HepG2 (cell line): Measurements from ENCODE around the gene BLOC1S2. TPM values are rescaled to one million over a fixed set of nuclear protein-coding genes. Genes with fewer than 3 reads are reported as not detected.
A peak's percentile ranks its signal among the peaks of the same experiment; 100 is the strongest.

Experiments
- ATAC-seq: fragments of 200-7000 bp; cut with Tn5 transposase; 3 replicates; pipeline ENCODE4 v1.9.1; 2020; ENCODE audit warnings: mild to moderate bottlenecking, moderate library complexity
- BruUV-seq: library from RNA; stranded (reverse); fragments of 400-500 nt; replicated peaks from 2 replicates; lab custom pipeline; 2021; lab: Mats Ljungman, UMichigan
- CTCF ChIA-PET: fragments of 300-600 bp; formaldehyde crosslinking; extraction: SDS; loops from one replicate; lab custom pipeline; 2021; ENCODE audit warnings: low total read pairs, inconsistent platforms, low intra/inter-chr PET ratio; lab: Yijun Ruan, JAX
- POLR2A ChIA-PET: fragments of 350-600 bp; sonication (Branson Sonifier 250); formaldehyde crosslinking; loops from one replicate; lab custom pipeline; 2020; ENCODE audit warnings: antibody characterized with exemption, inconsistent platforms; lab: Yijun Ruan, JAX
- DNase-seq: peaks from one replicate; pipeline ENCODE4 v3.0.0-alpha.2; 2015; ENCODE audit warnings: low spot score
- FAIRE-seq: peaks from 3 replicates; lab custom pipeline; 2011; peaks lifted over from hg19 to GRCh38; lab: Jason Lieb, UNC
- H2AFZ ChIP-seq: one replicate; pipeline ENCODE4 v1.6.1; 2011; ENCODE audit warnings: low read length, inconsistent platforms
- H3K27ac ChIP-seq: fragments of 300-600 bp; 3 replicates; pipeline ENCODE4 v1.8.0; 2011; ENCODE audit warnings: mixed run types, mild to moderate bottlenecking, mixed read lengths, low read length, inconsistent platforms; ENCODE audit not compliant: insufficient read depth; ENCODE audit errors: extremely low read length
- H3K27me3 ChIP-seq, 2 experiments: fragments of 200-600 bp in 1 of 2; 2 replicates in 1 of 2; 3 replicates in 1 of 2; pipeline versions ENCODE4 v1.6.0 to v1.8.0; 2011; ENCODE audit warnings: low read length in 2 of 2, mild to moderate bottlenecking in 2 of 2, moderate library complexity in 2 of 2, inconsistent platforms in 1 of 2; ENCODE audit not compliant: insufficient read depth in 2 of 2, control insufficient read depth in 1 of 2
- H3K36me3 ChIP-seq, 2 experiments: fragments of 200-600 bp in 1 of 2; replicated peaks in 1 of 2; 2 replicates in 1 of 2; 3 replicates in 1 of 2; pipeline versions ENCODE4 v1.5.1 to v1.8.0; 2011; ENCODE audit warnings: low read length in 2 of 2, inconsistent platforms in 1 of 2; ENCODE audit not compliant: insufficient read depth in 2 of 2, control insufficient read depth in 1 of 2
- H3K4me1 ChIP-seq: 2 replicates; pipeline ENCODE4 v1.5.1; 2012; ENCODE audit warnings: low read length, inconsistent platforms; ENCODE audit not compliant: insufficient read depth
- H3K4me2 ChIP-seq: 2 replicates; pipeline ENCODE4 v1.6.0; 2011; ENCODE audit warnings: low read depth, low read length, inconsistent platforms
- H3K4me3 ChIP-seq, 3 experiments: fragments of 200-600 bp in 1 of 3; sonication (generic), shearing (Covaris generic) in 1 of 3; replicated peaks in 1 of 3; 2 replicates each; pipeline ENCODE4 v1.5.1; 2011 to 2016; ENCODE audit warnings: low read length in 3 of 3, inconsistent platforms in 2 of 3, low read depth in 2 of 3, mild to moderate bottlenecking in 2 of 3, control low read depth in 1 of 3, mixed read lengths in 1 of 3; ENCODE audit not compliant: insufficient read depth in 1 of 3
- H3K79me2 ChIP-seq: one replicate; pipeline ENCODE4 v1.6.1; 2011; ENCODE audit warnings: low read length, inconsistent platforms; ENCODE audit not compliant: insufficient read depth
- H3K9ac ChIP-seq: 2 replicates; pipeline ENCODE4 v1.6.0; 2011; ENCODE audit warnings: mild to moderate bottlenecking, low read depth, low read length, inconsistent platforms; ENCODE audit not compliant: insufficient read depth
- H3K9me3 ChIP-seq: 2 replicates; pipeline ENCODE4 v1.5.1; 2012; ENCODE audit warnings: mild to moderate bottlenecking, low read length
- H4K20me1 ChIP-seq: 2 replicates; pipeline ENCODE4 v1.6.0; 2011; ENCODE audit warnings: inconsistent platforms, mild to moderate bottlenecking, low read length, moderate library complexity; ENCODE audit not compliant: insufficient read depth
- AKAP8 ChIP-seq: sonication (generic); formaldehyde crosslinking; IDR thresholded peaks from 2 replicates; pipeline ENCODE4 v1.5.1; 2020; ENCODE audit warnings: mild to moderate bottlenecking, missing genetic modification reagents
- ARHGAP35 ChIP-seq: sonication (generic); formaldehyde crosslinking; IDR thresholded peaks from 2 replicates; pipeline ENCODE4 v1.9.0; 2022; ENCODE audit warnings: mild to moderate bottlenecking, inconsistent platforms, moderate library complexity, missing genetic modification reagents, borderline replicate concordance
- MIER2 ChIP-seq: IDR thresholded peaks from 2 replicates; pipeline ENCODE4 v1.6.1; 2016; ENCODE audit warnings: missing biosample characterization, missing genetic modification reagents
- MTF1 ChIP-seq: sonication (generic); formaldehyde crosslinking; IDR thresholded peaks from 2 replicates; pipeline ENCODE4 v1.5.0; 2020; ENCODE audit warnings: missing genetic modification reagents
- REST ChIP-seq, 2 experiments: IDR thresholded peaks; 2 replicates each; pipeline ENCODE4 v1.6.1; 2011 to 2012; ENCODE audit warnings: low read length in 2 of 2, borderline replicate concordance in 1 of 2, low read depth in 1 of 2, mild to moderate bottlenecking in 1 of 2, moderate library complexity in 1 of 2
- SOX6 ChIP-seq, 2 experiments: fragments of 450-650 bp in 1 of 2; sonication (generic) in 1 of 2; formaldehyde crosslinking in 1 of 2; IDR thresholded peaks; 2 replicates each; pipeline versions ENCODE4 v1.4.0 to v1.6.1; 2017 to 2020; ENCODE audit warnings: antibody characterized with exemption in 1 of 2, mild to moderate bottlenecking in 1 of 2, missing genetic modification reagents in 1 of 2
- ZNF331 ChIP-seq: sonication (generic); formaldehyde crosslinking; IDR thresholded peaks from 2 replicates; pipeline ENCODE4 v1.4.0; 2020; ENCODE audit warnings: missing genetic modification reagents
- WGBS: methylation state at CpG from one replicate; pipeline ENCODE4 v1.1.6; 2017; ENCODE audit warnings: low lambda C conversion rate; 5-methylcytosine and 5-hydroxymethylcytosine counted together
- in situ Hi-C: cut with HindIII; loops from 2 replicates; pipeline ENCODE4 v1.10.0; 2017; ENCODE audit warnings: low pct_unique_long_range_greater_than_20kb; ENCODE audit not compliant: extremely low pct_ligation_motif_present
- intact Hi-C: fragments of 100-400 bp; cut with micrococcal nuclease; formaldehyde crosslinking; loops from one replicate; pipeline ENCODE4 v1.10.0; 2022; ENCODE audit not compliant: unreplicated experiment
- polyA plus RNA-seq, 8 experiments: library from polyadenylated mRNA; depleted of rRNA in 3 of 8; stranded (reverse) in 7 of 8; unstranded in 1 of 8; fragments of >200 nt; fragmentation: Illumina TruSeq in 4 of 8; extraction: Trizol in 4 of 8; gene quantifications; 2 replicates each; pipeline versions ENCODE4 v1.2.1 to v1.2.3, GENCODE V29; 2011 to 2016; ENCODE audit warnings: low read depth in 4 of 8, missing spikeins in 1 of 8, mixed read lengths in 1 of 8; ENCODE audit not compliant: insufficient read depth in 1 of 8
- total RNA-seq, 5 experiments: library from RNA; depleted of rRNA; stranded (reverse); fragments of >200 nt; fragmentation: Illumina TruSeq; extraction: Trizol; gene quantifications; 2 replicates each; pipeline ENCODE4 v1.2.3, GENCODE V29; 2016; ENCODE audit warnings: low read depth in 1 of 5

The BLOC1S2 gene
- total and polyA plus RNA-seq, 2 of the 13 experiments (the other 11 are each of a cell fraction or from before 2014, with no cell fraction given): 22.3 to 64.4 TPM

DNA sequence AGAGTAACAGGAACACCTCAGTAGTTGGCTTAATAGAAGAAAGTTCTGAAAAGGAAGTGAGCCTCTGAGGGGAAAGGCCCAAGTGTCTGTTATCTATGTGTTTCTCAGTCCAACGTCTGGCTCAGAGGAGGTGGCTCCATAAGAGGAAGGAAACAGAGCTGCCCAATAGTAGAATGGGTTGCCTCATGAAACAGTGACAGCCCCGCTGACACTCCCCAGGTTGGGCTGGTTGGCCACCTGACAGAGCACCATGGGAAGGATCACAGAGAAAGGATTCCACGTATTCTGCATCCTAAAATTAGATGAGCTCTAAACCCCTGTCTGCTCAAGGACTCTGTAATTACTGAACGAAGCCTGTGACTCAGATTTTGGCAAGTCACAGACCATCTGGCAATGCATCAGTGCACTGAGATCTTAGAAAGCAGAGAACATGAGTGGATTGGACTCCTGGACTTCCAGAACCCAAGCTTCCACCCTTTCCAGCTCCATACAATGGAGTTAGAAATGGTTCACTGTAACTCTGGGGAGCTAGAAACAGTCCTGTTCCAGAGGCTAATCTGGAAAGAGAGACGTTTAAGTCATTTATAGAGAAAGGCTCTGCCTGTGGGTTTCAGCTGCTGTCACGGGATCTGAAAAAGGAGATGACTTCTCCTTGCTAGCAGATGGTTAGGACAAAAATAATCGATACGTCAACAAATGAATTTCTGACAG, 40.7 kb upstream of the BLOC1S2 start:
- WGBS: 5% methylated on average over 7 of the region's 8 CpGs
- H3K9ac ChIP-seq: no peak overlapping the region
- no peak overlapping the region for H3K4me3 ChIP-seq
- TF ChIP-seq ARHGAP35: no peak
- TF ChIP-seq SOX6 (IDR thresholded peaks at IDR 0.05): no peak
- 0 out of 2 replicates have a peak, but pooled peaks have one; percentile 9 for TF ChIP-seq SOX6 (CRISPR knock-in tag; IDR thresholded peaks at IDR 0.05)
- TF ChIP-seq MTF1 (CRISPR knock-in tag): no peak
- peaks cover 0 to 24% of the 10 kb centered on the region in 2 experiments; a peak in 4 of 5 replicates for H3K27me3 ChIP-seq
- no peaks in the 10 kb centered on the region for H3K36me3 ChIP-seq
- no TSS peak for BruUV-seq
- H3K4me2 ChIP-seq: no peak overlapping the region
- no peak overlapping the region for H2AFZ ChIP-seq
- intact Hi-C loops: no loop called here
- POLR2A ChIA-PET: no interaction called here
- H3K27ac ChIP-seq: no peak overlapping the region
- DNase-seq: no peak
- FAIRE-seq: no peak
- CTCF ChIA-PET: no interaction called here
- H3K4me1 ChIP-seq: peaks cover 22% of the 10 kb centered on the region
- ATAC-seq: no peak
- no peaks in the 10 kb centered on the region for H4K20me1 ChIP-seq
- no peaks in the 10 kb centered on the region for H3K9me3 ChIP-seq
- in situ Hi-C loops: loop anchor here (25.0 kb wide), 1 partner anchor 560 kb away; no protein-coding TSS in a partner anchor
- no peaks in the 10 kb centered on the region for H3K79me2 ChIP-seq

DNA sequence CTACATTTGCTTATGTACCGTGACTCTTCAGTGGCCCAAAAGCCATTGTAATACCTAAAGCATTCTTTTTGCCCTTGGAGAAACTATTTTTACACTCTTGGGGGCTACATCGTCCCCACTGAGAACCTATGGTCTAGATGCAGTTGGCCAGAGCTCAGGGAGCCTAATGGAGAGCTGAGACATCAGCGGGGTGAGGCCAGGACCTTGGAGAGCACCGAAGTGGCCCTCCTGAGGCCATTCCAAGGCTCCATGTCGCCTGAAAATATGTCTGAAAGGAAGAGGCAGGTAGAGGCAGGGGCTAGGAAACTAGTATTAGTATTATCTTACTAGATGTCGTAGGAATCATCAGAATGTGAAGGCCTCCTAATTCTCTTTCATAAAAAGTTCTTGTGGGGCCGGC, 38.7 kb upstream of the BLOC1S2 start:
- Histone ChIP-seq H3K27ac (no peak overlapping the region), H3K27me3 (peaks cover 0 to 10% of the 10 kb centered on the region in 2 experiments; a peak in 3 of 5 replicates), H3K4me3 (no peak overlapping the region), H2AFZ (no peak overlapping the region), H3K9me3 (no peaks in the 10 kb centered on the region), H3K36me3 (no peaks in the 10 kb centered on the region), H3K79me2 (no peaks in the 10 kb centered on the region), H3K4me2 (no peak overlapping the region), H4K20me1 (no peaks in the 10 kb centered on the region), H3K9ac (no peak overlapping the region), H3K4me1 (peaks cover 11% of the 10 kb centered on the region)
- FAIRE-seq: no peak
- in situ Hi-C loops (loop anchor here (25.0 kb wide), 1 partner anchor 562 kb away; no protein-coding TSS in a partner anchor), intact Hi-C loops (no loop called here)
- ChIA-PET POLR2A (no interaction called here), CTCF (no interaction called here)
- WGBS: 29% methylated on average over 7 of the region's 7 CpGs
- ATAC-seq: no peak
- DNase-seq: no peak
- BruUV-seq: no TSS peak
- TF ChIP-seq MIER2: peak; percentile 95
- peak; percentile 80 to 95 for TF ChIP-seq REST (IDR thresholded peaks at IDR 0.05; ENCODE audit: borderline replicate concordance in 1 of 2, low read depth in 1 of 2, low read length in 2 of 2)
- 0 out of 2 replicates have a peak, but pooled peaks have one; percentile 18 for TF ChIP-seq ZNF331 (CRISPR knock-in tag)
- TF ChIP-seq AKAP8 (CRISPR knock-in tag): no peak
